Body of pancreas (tissue), 4 donors: ENCODE measurements around the gene GALNT17.

Source experiments
- CTCF ChIP-seq, 7 experiments: fragments of 450-650 bp in 4 of 7; fragments of 200-600 bp in 3 of 7; sonication (generic) in 3 of 7; IDR thresholded peaks; one replicate each; pipeline ENCODE4 v1.5.1; 2016 to 2019; ENCODE audit warnings: antibody characterized with exemption in 7 of 7
- POLR2A ChIP-seq, 3 donors: fragments of 450-650 bp; IDR thresholded peaks; one replicate each; pipeline ENCODE4 v1.6.1; 2016; ENCODE audit warnings: antibody characterized with exemption in 3 of 3, mild to moderate bottlenecking in 2 of 3

DNA sequence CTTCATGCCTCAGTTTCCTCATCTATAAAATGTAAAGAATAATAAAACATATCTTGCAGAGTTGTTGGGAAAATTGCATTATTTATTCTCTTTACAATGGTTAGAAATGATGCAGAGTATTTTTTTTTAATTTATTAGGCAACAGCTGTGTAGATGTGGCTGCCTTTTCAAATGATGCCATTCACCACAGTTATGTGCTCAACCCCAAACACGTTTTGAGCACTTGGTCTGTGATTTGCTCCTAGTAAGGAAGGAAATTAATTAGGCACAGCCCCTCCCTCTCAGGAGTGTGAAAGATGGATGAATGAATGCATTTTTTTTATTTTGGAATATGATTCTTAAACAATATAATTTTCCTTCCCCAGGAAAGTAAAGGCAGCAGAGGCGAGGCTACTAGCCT is 575.1 kb downstream of the GALNT17 start:
- TF ChIP-seq CTCF (IDR thresholded peaks at IDR 0.05) (no peak), POLR2A (IDR thresholded peaks at IDR 0.05) (no peak)
